IMR-90 (cell line): ENCODE results near the gene DTNA. TPM values are rescaled to one million over a fixed set of nuclear protein-coding genes. Genes with fewer than 3 reads are reported as not detected.

ENCODE experiments used
- ATAC-seq: fragments of 200-7000 bp; cut with Tn5 transposase; 2 replicates; pipeline ENCODE4 v1.9.1; 2020; ENCODE audit warnings: low read depth, mild to moderate bottlenecking, moderate library complexity
- BruUV-seq: library from RNA; stranded (reverse); fragments of 400-500 nt; replicated peaks from 2 replicates; lab custom pipeline; 2021; lab: Mats Ljungman, UMichigan
- CTCF ChIA-PET: fragments of 300-600 bp; formaldehyde crosslinking; extraction: SDS; loops from one replicate; lab custom pipeline; 2021; ENCODE audit warnings: antibody characterized with exemption; lab: Yijun Ruan, JAX
- POLR2A ChIA-PET: fragments of 300-600 bp; sonication (Branson Sonifier 250); formaldehyde crosslinking; loops from one replicate; lab custom pipeline; 2022; ENCODE audit warnings: antibody characterized with exemption; ENCODE audit not compliant: unreplicated experiment; lab: Charles Lee
- DNase-seq: peaks from one replicate; pipeline ENCODE4 v3.0.0; 2013
- H2AFZ ChIP-seq: replicated peaks from 2 replicates; pipeline ENCODE3; 2013; ENCODE audit warnings: low read length, mild to moderate bottlenecking; ENCODE audit not compliant: poor library complexity
- H2AK5ac ChIP-seq: 2 replicates; pipeline ENCODE4 v1.6.1; 2013; ENCODE audit warnings: low read depth, low read length, inconsistent platforms
- H2AK9ac ChIP-seq: replicated peaks from 2 replicates; pipeline ENCODE3; 2013; ENCODE audit warnings: mild to moderate bottlenecking, low read depth, low read length, moderate library complexity; ENCODE audit not compliant: poor library complexity
- H2BK120ac ChIP-seq: 2 replicates; pipeline ENCODE4 v1.6.1; 2013; ENCODE audit warnings: low read depth, low read length, inconsistent platforms
- H2BK15ac ChIP-seq: 3 replicates; pipeline ENCODE4 v1.6.1; 2013; ENCODE audit warnings: low read depth, low read length, inconsistent platforms
- H2BK20ac ChIP-seq: 2 replicates; pipeline ENCODE4 v1.6.1; 2013; ENCODE audit warnings: low read depth, mild to moderate bottlenecking, inconsistent platforms, low read length, moderate library complexity
- H2BK5ac ChIP-seq: 2 replicates; pipeline ENCODE4 v1.6.1; 2013; ENCODE audit warnings: mild to moderate bottlenecking, low read depth, low read length, inconsistent platforms; ENCODE audit not compliant: poor library complexity, severe bottlenecking
- H3K14ac ChIP-seq: replicated peaks from 2 replicates; pipeline ENCODE4 v1.6.1; 2013; ENCODE audit warnings: low read depth, low read length, inconsistent platforms
- H3K18ac ChIP-seq: 2 replicates; pipeline ENCODE4 v1.6.1; 2013; ENCODE audit warnings: low read depth, low read length, control low read depth
- H3K23ac ChIP-seq: 2 replicates; pipeline ENCODE4 v1.6.1; 2013; ENCODE audit warnings: low read depth, low read length, inconsistent platforms
- H3K27ac ChIP-seq: 2 replicates; pipeline ENCODE4 v1.5.1; 2013; ENCODE audit warnings: mild to moderate bottlenecking, control low read depth, low read length; ENCODE audit not compliant: insufficient read depth
- H3K27me3 ChIP-seq: 2 replicates; pipeline ENCODE4 v1.6.1; 2013; ENCODE audit warnings: low read length; ENCODE audit not compliant: control insufficient read depth, insufficient read depth
- H3K36me3 ChIP-seq: 2 replicates; pipeline ENCODE4 v1.6.1; 2013; ENCODE audit warnings: low read length, mixed read lengths; ENCODE audit not compliant: control insufficient read depth, insufficient read depth
- H3K4ac ChIP-seq: 2 replicates; pipeline ENCODE4 v1.6.1; 2013; ENCODE audit warnings: low read depth, low read length, inconsistent platforms
- H3K4me1 ChIP-seq: 2 replicates; pipeline ENCODE4 v1.6.1; 2013; ENCODE audit warnings: low read length, mixed read lengths; ENCODE audit not compliant: control insufficient read depth, insufficient read depth
- H3K4me2 ChIP-seq: 2 replicates; pipeline ENCODE4 v1.6.1; 2013; ENCODE audit warnings: low read depth, mild to moderate bottlenecking, control low read depth, low read length, moderate library complexity
- H3K4me3 ChIP-seq: 2 replicates; pipeline ENCODE4 v1.5.1; 2013; ENCODE audit warnings: low read depth, mild to moderate bottlenecking, control low read depth, low read length, moderate library complexity; ENCODE audit not compliant: insufficient read depth
- H3K56ac ChIP-seq: 2 replicates; pipeline ENCODE4 v1.6.1; 2013; ENCODE audit warnings: low read length, inconsistent platforms; ENCODE audit not compliant: insufficient read depth; ENCODE audit errors: extremely low read depth
- H3K79me1 ChIP-seq, 2 experiments: 2 replicates each; pipeline ENCODE4 v1.6.1; 2013; ENCODE audit warnings: low read length in 2 of 2, inconsistent platforms in 1 of 2, low read depth in 1 of 2
- H3K9ac ChIP-seq: 2 replicates; pipeline ENCODE4 v1.6.1; 2013; ENCODE audit warnings: low read depth, low read length, control low read depth
- H3K9me1 ChIP-seq: 2 replicates; pipeline ENCODE4 v1.6.1; 2013; ENCODE audit warnings: low read length, inconsistent platforms; ENCODE audit not compliant: insufficient read depth
- H3K9me3 ChIP-seq: 2 replicates; pipeline ENCODE4 v1.6.1; 2013; ENCODE audit warnings: low read length; ENCODE audit not compliant: control insufficient read depth, insufficient read depth
- H4K20me1 ChIP-seq: 2 replicates; pipeline ENCODE4 v1.6.1; 2013; ENCODE audit warnings: low read length, inconsistent platforms; ENCODE audit not compliant: insufficient read depth
- H4K5ac ChIP-seq: 2 replicates; pipeline ENCODE4 v1.6.1; 2013; ENCODE audit warnings: mild to moderate bottlenecking, low read depth, low read length, control low read depth
- H4K8ac ChIP-seq, 2 experiments: 2 replicates each; pipeline ENCODE4 v1.6.1; 2013; ENCODE audit warnings: low read depth in 2 of 2, low read length in 2 of 2, control low read depth in 1 of 2, inconsistent platforms in 1 of 2
- H4K91ac ChIP-seq: 2 replicates; pipeline ENCODE4 v1.6.1; 2013; ENCODE audit warnings: low read depth, low read length, inconsistent platforms; ENCODE audit not compliant: insufficient read depth
- CEBPB ChIP-seq: IDR thresholded peaks from 2 replicates; pipeline ENCODE4 v1.6.1; 2012; ENCODE audit warnings: low read depth, low read length, improper control_type of control experiment
- CTCF ChIP-seq: conservative IDR thresholded peaks from 2 replicates; pipeline ENCODE4 v1.5.1; 2012; ENCODE audit warnings: mild to moderate bottlenecking, low read depth, low read length, improper control_type of control experiment
- MAZ ChIP-seq: IDR thresholded peaks from 2 replicates; pipeline ENCODE4 v1.6.1; 2012; ENCODE audit warnings: low read depth, mild to moderate bottlenecking, low read length, improper control_type of control experiment, moderate library complexity, borderline replicate concordance
- RCOR1 ChIP-seq: IDR thresholded peaks from 2 replicates; pipeline ENCODE4 v1.6.1; 2012; ENCODE audit warnings: mild to moderate bottlenecking, low read length, improper control_type of control experiment; ENCODE audit not compliant: insufficient replicate concordance
- USF2 ChIP-seq: fragments of 150-350 bp; IDR thresholded peaks from 2 replicates; pipeline ENCODE4 v1.6.1; 2017; ENCODE audit warnings: mild to moderate bottlenecking, antibody characterized with exemption, low read length, low read depth
- WGBS, 2 experiments: methylation state at CpG; one replicate each; pipeline versions ENCODE4 v1.1.5 to v1.1.7; 2013; ENCODE audit warnings: missing lambda C conversion rate in 2 of 2; ENCODE audit not compliant: insufficient read length in 1 of 2; ENCODE audit errors: extremely low coverage in 2 of 2; 5-methylcytosine and 5-hydroxymethylcytosine counted together
- dilution Hi-C: fragments of 300-500 bp; cut with HindIII; formaldehyde crosslinking; loops from one replicate; pipeline ENCODE4 v1.14.3; 2018; ENCODE audit warnings: low sequenced_read_pairs; ENCODE audit not compliant: unreplicated experiment
- in situ Hi-C: fragments of 300-500 bp; cut with MboI; formaldehyde crosslinking; loops from 3 replicates; pipeline ENCODE4 v1.14.3; 2019; ENCODE audit warnings: low sequenced_read_pairs, inconsistent platforms, mixed read lengths
- intact Hi-C: fragments of 100-400 bp; cut with micrococcal nuclease; formaldehyde crosslinking; loops from 2 replicates; pipeline ENCODE4 v1.10.0; 2022
- polyA plus RNA-seq, 3 experiments: library from polyadenylated mRNA; depleted of rRNA; stranded (reverse); fragments of >200 nt; gene quantifications; 2 replicates each; pipeline ENCODE4 v1.2.3, GENCODE V29; 2012; ENCODE audit warnings: low replicate concordance in 1 of 3
- total RNA-seq: library from RNA; depleted of rRNA; stranded (reverse); fragments of >200 nt; gene quantifications from 2 replicates; pipeline ENCODE4 v1.2.3, GENCODE V29; 2012

DTNA gene
- total and polyA plus RNA-seq, 2 of the 4 experiments (the other 2 are of a cell fraction), result 9.5 to 10.8 TPM

GRCh38 chr18:34709104-34709503 is 994 bp upstream of the DTNA start:
- ChIA-PET POLR2A (no interaction called here), CTCF (interaction anchor here (1.2 to 2.7 kb wide), 4 partner anchors 13 to 75 kb away, joined by 3 to 17 read pairs (median 4); no protein-coding TSS in a partner anchor)
- Histone ChIP-seq H3K4me1 (peaks cover 7% of the 10 kb centered on the region), H2BK5ac (peak overlapping the region; percentile 95), H3K9ac (peak overlapping the region; percentile 11; the same call in 1 of the 2 replicates), H2AFZ (peak overlapping the region; percentile 74), H3K14ac (peak overlapping the region; percentile 54), H3K4me2 (peak overlapping the region; percentile 81), H3K9me3 (no peaks in the 10 kb centered on the region), H2AK5ac (peak overlapping the region; percentile 81), H2BK120ac (peak overlapping the region; percentile 95), H3K18ac (peak overlapping the region; percentile 85), H3K4me3 (no peak overlapping the region), H2BK15ac (peak overlapping the region; percentile 84; the same call in 2 of the 3 replicates), H3K23ac (peak overlapping the region; percentile 64), H2AK9ac (peak overlapping the region; percentile 81), H4K5ac (peak overlapping the region; percentile 83), H2BK20ac (peak overlapping the region; percentile 95), H3K9me1 (no peaks in the 10 kb centered on the region), H3K4ac (peak overlapping the region; percentile 87), H3K79me1 (no peaks in the 10 kb centered on the region; a peak in 1 of 4 replicates), H4K8ac (peak overlapping the region; percentile 26 to 90; a peak in 3 of 4 replicates), H3K27ac (peak overlapping the region; percentile 88), H3K36me3 (no peaks in the 10 kb centered on the region), H3K56ac (peak overlapping the region; percentile 71; the same call in 1 of the 2 replicates), H4K20me1 (no peaks in the 10 kb centered on the region), H3K27me3 (no peaks in the 10 kb centered on the region), H4K91ac (peak overlapping the region; percentile 84)
- whole genome bisulfite sequencing, 2 experiments, result 0% methylated on average over 1 of the region's 3 CpGs; no CpG with 5 or more reads in 1 of the 2 experiments
- ATAC-seq (peak; percentile 63), DNase-seq (peak; percentile 87)
- dilution Hi-C loops (no loop called here), in situ Hi-C loops (loop anchor here (5.0 kb wide), 1 partner anchor 47 kb away; no protein-coding TSS in a partner anchor), intact Hi-C loops (loop anchor here (2.0 kb wide), 1 partner anchor 64 kb away; no protein-coding TSS in a partner anchor)
- no TSS peak for BruUV-seq
- TF ChIP-seq USF2 (no peak), RCOR1 (peak; percentile 75), MAZ (peak; percentile 39; the same call in 1 of the 2 replicates), CTCF (0 out of 2 replicates have a peak, but pooled peaks have one; percentile 3), CEBPB (peak; percentile 100)
